ENCODE measurements around the gene CAT.

CAT gene

GRCh38 chr11:34501500-34501899 lies 62.8 kb downstream of the CAT start:
- Histone ChIP-seq H3K27me3 (ENCODE audit: insufficient read depth, low read depth, severe bottlenecking) (no peaks in the 10 kb centered on the region), H3K9me3 (ENCODE audit: severe bottlenecking) (no peaks in the 10 kb centered on the region), H3K36me3 (no peaks in the 10 kb centered on the region), H3K27ac (no peak overlapping the region), H3K4me3 (ENCODE audit: low read depth, low read length) (no peak overlapping the region)
- DNase-seq, result no peak
- TF ChIP-seq CTCF (IDR thresholded peaks at IDR 0.05; ENCODE audit: low read depth, low read length), result no peak

- no peak overlapping the region for H3K27ac ChIP-seq
- TF ChIP-seq CTCF (IDR thresholded peaks at IDR 0.05; ENCODE audit: low read depth, low read length), result no peak
- no peaks in the 10 kb centered on the region for H3K9me3 ChIP-seq (ENCODE audit: severe bottlenecking)
- H3K4me3 ChIP-seq (ENCODE audit: low read depth, low read length), result no peak overlapping the region
- no peak for DNase-seq
- no peaks in the 10 kb centered on the region for H3K27me3 ChIP-seq (ENCODE audit: insufficient read depth, low read depth, severe bottlenecking)
- no peaks in the 10 kb centered on the region for H3K36me3 ChIP-seq
Observed at GRCh38 chr11:34501949-34502348, 63.2 kb downstream of the CAT start.

GRCh38 chr11:34502949-34503348 lies 64.2 kb downstream of the CAT start:
- no peaks in the 10 kb centered on the region for H3K27me3 ChIP-seq (ENCODE audit: insufficient read depth, low read depth, severe bottlenecking)
- no peak overlapping the region for H3K27ac ChIP-seq
- no peak for DNase-seq
- TF ChIP-seq CTCF (IDR thresholded peaks at IDR 0.05; ENCODE audit: low read depth, low read length), result no peak
- H3K36me3 ChIP-seq, result no peaks in the 10 kb centered on the region
- H3K4me3 ChIP-seq (ENCODE audit: low read depth, low read length), result no peak overlapping the region
- no peaks in the 10 kb centered on the region for H3K9me3 ChIP-seq (ENCODE audit: severe bottlenecking)

GRCh38 chr11:34505874-34506273 lies 67.1 kb downstream of the CAT start:
- Histone ChIP-seq H3K4me3 (ENCODE audit: low read depth, low read length) (no peak overlapping the region), H3K36me3 (no peaks in the 10 kb centered on the region), H3K27me3 (ENCODE audit: insufficient read depth, low read depth, severe bottlenecking) (no peaks in the 10 kb centered on the region), H3K27ac (no peak overlapping the region), H3K9me3 (ENCODE audit: severe bottlenecking) (no peaks in the 10 kb centered on the region)
- TF ChIP-seq CTCF (IDR thresholded peaks at IDR 0.05; ENCODE audit: low read depth, low read length), result no peak
- no peak for DNase-seq

- Histone ChIP-seq H3K27me3 (ENCODE audit: insufficient read depth, low read depth, severe bottlenecking) (no peaks in the 10 kb centered on the region), H3K9me3 (ENCODE audit: severe bottlenecking) (no peaks in the 10 kb centered on the region), H3K27ac (no peak overlapping the region), H3K36me3 (no peaks in the 10 kb centered on the region), H3K4me3 (ENCODE audit: low read depth, low read length) (no peak overlapping the region)
- DNase-seq, result no peak
- no peak for TF ChIP-seq CTCF (IDR thresholded peaks at IDR 0.05; ENCODE audit: low read depth, low read length)
Observed at GRCh38 chr11:34507156-34507555, 68.4 kb downstream of the CAT start.

GRCh38 chr11:34507610-34508009 lies 68.9 kb downstream of the CAT start:
- H3K27ac ChIP-seq, result no peak overlapping the region
- H3K27me3 ChIP-seq (ENCODE audit: insufficient read depth, low read depth, severe bottlenecking), result no peaks in the 10 kb centered on the region
- no peaks in the 10 kb centered on the region for H3K36me3 ChIP-seq
- H3K9me3 ChIP-seq (ENCODE audit: severe bottlenecking), result no peaks in the 10 kb centered on the region
- DNase-seq, result no peak
- no peak overlapping the region for H3K4me3 ChIP-seq (ENCODE audit: low read depth, low read length)
- TF ChIP-seq CTCF (IDR thresholded peaks at IDR 0.05; ENCODE audit: low read depth, low read length), result no peak
